Fibroblast of skin of scalp (primary cell): ENCODE measurements around the gene MYMX.
"Not testable (repeated sequence)": the region's sequence is repeated elsewhere in the genome, so short reads cannot be mapped to it uniquely, and the experiment has no call there.

Experiments used
- DNase-seq: peaks from one replicate; pipeline ENCODE4 v3.0.0-alpha.2; 2013

Gene MYMX

DNA sequence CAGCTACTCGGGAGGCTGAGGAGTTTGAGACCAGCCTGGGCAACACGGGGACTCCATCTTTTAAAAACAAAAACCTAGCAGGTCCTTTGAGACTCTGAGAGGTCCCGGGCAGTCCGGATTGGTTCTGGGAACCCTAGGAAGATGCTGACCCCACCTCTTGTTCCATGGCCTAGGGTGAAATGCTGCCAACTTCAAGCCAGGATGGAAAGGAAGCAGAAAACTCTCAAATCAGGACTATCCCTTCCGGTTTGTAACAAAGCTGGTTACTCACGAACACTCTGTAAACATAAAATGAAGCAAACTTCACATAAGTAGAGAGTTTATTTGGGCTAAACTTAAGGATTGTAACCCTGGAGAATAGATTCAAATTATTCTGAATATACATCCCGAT lies 30.1 kb upstream of the MYMX start:
- no peak for DNase-seq

DNA sequence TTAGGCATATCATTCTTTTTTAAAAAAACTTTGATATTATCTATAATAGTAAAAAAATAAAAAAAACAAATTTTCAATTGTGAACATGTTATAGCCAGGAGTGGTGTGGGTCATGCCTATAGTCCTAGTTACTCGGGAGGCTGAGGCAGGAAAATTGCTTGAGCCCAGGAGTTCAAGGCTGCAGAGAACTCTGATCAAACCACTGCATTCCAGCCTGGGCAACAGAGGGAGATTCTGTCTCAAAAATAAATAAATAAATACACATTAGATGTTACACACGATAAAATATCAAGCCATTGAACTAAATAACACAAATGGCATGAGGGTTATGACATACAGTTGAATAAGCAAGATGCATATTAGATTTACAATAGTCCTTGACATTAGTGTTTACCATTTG lies 27.9 kb upstream of the MYMX start:
- DNase-seq, result no peak

DNA sequence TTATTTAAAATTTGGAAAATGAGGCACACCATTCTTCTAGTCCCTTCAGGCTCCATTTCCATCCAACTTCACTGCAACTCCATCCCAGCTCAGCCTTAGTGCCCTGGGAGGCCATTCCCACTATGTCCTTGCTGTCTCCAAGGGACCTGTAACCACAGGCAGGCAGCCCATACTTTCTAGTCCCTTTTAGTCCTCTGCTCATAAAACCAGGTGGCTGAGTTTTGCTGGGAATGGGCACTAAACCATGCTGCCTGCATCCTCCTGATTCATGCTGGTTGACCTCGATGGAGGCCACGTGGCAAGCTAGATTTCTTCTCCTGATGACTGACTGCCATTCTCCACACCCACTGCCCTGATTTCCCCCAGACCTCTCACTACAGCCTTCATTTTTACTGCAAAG lies 27.5 kb upstream of the MYMX start:
- DNase-seq, result no peak

DNA sequence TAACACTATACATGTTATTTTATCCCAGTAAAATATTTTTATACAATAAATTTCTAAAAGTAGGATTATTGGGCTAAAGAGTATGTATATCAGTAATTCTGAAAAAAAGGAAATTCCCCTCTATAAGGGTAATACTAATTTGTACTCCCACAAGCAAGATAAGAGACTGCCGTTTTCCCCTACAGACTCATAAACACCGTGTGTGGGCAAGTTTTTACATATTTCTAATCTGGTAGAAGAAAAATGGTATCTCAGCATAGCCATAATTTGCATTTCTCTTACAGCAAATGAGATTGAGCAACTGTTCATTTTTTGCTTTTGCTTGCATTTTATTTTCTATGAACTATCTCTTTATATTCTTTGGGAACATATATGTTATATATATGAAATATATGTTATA lies 26.0 kb upstream of the MYMX start:
- DNase-seq, result no peak

DNA sequence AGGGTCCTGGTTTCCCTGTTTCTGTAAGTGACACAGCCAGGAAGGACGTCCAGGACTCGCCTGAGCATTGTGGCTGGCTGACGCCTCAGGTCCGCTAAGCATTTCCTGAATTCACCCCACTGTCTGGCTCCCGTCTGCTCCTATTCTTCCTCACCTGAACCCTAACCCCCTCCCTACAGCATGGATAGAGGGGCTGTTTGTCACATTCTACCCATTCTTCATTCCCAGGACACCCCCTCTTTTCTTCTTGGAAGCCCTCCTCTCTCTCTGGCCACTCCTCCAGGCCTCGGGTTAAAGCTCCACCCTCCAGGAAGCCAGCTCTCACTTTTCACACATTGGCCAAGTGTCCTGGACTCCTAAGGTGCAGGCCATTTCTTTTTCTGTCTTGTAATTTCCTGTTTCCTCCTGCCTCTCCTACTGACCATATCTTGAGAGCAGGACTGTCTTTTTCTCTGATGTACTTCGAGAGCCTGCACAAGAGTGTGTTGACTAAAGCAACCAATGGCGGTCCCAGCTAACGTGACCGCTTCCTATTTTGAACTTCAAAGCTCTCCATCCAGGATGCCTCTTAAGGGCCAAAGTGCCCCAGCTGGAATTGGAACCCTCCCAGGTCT lies 24.2 kb upstream of the MYMX start:
- DNase-seq, result no peak

DNA sequence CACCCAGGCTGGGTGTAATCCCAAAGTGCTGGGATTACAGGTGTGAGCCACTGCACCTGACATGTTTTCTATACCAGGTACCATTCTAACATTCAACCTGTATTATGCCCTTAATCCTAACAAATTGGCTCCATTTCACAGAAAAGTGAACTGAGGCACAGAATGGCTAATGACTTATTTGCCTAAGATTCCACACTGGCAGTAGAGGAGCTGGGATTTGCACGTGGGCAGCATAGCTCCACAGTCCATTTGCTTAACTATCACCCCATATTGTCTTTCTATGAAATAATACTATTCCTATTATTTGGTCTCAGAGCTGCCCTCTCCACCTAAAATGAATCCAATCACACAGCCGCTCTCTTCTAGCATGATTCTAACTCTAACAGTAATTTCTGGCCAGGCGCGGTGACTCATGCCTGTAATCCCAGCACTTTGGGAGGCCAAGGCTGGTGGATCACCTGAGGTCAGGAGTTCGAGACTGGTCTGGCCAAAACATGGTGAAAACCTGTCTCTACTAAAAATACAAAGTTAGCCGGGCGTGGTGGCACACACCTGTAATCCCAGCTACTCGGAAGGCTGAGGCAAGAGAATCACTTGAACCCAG lies 23.3 kb upstream of the MYMX start:
- DNase-seq, result no peak

DNA sequence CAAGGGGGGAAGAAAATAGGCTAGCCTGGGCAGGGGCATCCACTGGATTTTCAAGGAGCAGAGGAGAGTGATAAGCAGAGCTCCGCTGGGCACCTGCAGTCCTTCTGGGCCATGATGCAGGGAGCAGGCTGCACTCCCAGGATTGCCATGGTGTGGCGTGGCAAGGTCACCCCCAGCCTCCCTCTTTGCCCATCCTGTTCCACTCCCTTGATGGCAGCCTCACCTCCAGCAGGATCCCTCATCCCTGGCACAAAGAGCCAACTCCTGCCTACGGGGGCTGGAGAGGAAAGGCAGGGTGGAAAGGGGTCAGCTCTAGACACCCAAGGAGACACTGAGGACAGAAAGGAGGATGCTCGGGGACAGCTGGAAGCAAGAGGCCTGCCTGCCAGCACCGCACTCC lies 22.4 kb upstream of the MYMX start:
- no peak for DNase-seq

DNA sequence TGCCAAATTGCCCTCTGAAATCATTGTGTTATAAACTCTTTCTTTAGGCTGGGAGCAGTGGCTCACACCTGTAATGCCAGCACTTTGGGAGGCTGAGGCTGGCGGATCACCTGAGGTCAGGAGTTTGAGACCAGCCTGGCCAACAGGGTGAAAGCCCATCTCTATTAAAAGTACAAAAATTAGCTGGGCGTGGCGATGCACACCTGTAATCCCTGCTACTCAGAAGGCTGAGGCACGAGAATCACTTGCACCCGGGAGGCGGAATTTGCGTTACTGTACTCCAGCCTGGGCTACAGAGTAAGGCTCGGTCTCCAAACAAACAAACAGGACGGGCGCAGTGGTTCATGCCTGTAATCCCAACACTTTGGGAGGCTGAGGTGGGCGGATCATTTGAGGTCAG lies 20.4 kb upstream of the MYMX start:
- DNase-seq, result not testable (repeated sequence)

DNA sequence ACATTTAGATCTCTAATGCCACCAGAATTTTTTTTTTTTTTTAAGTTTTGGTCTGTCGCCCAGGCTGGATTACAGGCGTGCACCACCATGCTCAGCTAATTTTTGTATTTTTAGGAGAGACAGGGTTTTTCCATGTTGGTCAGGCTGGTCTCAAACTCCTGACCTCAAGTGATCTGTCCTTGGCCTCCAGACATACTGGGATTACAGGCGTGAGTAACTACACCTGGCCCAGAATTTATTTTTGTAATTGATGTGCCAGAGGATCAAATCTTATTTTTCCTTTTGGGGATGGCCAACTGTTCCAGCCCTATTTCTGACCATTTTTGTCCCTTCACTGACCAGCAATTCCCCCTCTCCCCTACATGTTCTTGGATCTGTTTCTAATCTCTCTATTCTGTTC lies 18.0 kb upstream of the MYMX start:
- DNase-seq, result no peak

DNA sequence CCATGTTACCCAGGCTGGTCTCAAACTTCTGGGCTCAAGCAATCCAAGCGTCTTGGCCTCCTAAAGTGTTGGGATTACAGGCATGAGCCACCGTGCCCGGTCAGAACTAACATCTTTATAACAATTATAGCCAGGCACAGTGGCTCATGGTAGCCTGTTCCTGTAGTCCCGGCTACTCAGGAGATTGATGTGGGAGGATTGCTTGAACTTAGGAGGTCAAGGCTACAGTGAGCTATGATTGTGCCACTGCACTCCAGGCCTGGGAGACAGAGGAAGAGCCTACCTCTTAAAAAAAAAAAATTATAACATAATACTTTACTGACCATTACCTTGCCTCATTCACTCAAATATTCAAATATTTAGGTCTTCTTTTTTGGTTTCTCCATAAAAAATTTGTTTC lies 16.8 kb upstream of the MYMX start:
- no peak for DNase-seq

DNA sequence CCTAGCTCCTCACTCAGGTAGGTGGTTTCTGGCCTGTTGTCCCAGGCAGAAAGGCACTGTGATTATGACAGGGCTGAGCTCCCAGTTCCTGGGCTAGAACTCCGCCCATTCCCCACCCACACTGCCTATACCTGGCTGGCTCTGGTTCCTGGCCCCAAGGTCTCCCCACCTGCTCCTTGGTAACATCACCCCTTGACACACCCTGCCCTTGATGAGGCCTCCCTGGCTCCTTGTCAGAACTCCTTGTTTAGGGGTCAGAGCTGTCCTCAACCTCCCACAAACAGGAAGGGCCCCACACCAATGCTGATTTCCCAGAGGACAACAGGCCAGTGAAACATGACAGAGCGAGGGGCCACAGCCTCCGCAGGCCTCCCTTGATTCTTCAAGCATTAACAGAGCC lies 15.5 kb upstream of the MYMX start:
- DNase-seq, result no peak

DNA sequence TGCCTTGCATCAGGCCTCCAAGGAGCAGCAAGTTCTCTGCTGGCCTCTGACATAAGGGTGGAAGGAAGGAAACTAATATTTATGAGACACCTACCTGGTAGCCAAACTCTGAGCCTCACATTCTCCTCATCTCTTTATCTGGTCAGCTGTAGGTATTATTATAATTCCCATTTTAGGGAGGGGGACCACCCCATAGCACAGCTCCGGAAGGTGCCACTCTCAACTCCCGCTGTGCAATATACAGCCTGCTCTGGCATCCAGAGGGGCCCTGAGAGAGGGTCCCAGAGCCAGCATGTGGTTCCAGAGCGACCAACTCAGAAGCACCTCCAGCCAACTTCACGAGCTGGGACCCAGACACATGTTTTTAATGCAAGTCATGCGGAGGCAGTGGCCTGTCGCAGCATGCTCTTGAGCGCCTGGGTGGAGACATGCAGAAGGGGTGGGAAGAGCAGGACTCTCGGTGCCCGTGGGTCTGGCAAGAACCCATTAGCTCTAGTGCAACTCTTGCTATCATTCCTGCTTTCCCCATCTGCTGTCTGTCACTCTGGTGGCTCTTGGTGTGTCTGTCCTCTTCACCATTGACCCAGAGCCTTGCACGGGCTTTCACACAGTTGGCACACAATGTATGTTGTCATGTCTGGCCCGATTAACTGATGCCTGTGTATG lies 15.0 kb upstream of the MYMX start:
- no peak for DNase-seq

DNA sequence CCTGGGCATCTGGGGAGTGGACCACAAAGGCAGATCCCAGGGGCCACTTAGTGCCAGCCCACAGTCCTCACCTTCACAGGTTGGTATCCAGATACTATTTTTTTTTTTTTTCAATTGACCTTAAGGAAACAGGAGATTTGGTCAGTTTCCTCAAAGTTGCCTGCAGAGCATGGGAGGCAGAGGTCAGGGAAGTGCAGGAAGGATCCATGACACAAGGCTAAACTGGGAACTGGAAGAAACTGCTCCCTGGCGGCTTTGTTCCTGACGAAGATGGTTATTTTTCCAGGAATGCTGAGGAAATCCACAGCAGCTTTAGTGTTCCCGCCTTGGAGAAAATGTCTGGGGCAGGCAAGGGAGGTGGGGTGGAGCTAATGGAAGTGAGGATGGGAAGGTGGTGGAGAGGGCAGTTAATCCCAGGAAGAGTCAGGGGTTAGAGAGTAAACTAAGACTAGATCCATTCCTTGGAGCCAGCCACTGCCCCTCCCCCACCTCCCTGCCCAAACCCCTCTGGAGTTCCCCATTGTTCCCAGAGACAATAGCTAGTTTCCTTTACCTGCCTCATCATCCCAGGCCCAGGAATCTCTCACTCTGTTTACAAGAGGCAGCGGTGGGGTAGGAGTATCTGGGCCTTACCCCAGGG lies 14.3 kb upstream of the MYMX start:
- no peak for DNase-seq

DNA sequence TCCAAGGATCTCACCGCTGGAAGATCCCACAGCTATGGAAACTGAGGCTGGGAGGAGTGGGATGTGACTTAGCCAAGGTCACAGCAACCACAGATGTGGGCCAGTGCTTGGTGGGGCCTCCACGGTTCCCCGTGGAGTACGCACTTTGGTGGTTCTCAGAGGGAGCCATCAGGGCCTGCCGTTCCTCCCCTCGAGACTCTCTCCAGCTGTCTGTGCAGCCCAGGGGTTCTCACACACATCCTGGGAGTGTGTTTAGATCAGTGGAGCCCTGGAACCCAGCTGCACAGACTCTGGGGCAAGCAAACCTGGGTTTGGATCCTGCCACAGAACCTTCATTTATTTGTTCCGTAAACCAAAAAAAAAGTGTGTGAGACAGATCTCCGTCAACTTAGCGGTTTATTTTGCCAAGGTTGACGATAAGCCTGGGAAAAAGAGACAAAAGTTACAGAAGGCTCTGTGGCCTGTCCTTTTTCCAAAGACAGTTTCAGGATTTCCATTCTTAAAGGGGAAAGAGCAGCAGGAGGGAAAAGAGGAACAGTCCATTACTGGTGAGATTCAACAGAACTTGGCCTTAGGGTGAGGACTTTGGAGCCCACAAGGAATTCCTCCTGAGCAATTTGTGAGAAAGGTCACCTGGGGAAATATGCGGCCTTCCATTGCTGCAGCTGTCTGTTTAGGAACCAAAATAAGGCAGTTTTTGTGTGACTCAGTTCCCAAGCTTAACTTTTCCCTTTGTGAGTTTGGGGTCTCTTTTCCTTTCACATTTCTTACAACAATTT lies 13.6 kb upstream of the MYMX start:
- no peak for DNase-seq

DNA sequence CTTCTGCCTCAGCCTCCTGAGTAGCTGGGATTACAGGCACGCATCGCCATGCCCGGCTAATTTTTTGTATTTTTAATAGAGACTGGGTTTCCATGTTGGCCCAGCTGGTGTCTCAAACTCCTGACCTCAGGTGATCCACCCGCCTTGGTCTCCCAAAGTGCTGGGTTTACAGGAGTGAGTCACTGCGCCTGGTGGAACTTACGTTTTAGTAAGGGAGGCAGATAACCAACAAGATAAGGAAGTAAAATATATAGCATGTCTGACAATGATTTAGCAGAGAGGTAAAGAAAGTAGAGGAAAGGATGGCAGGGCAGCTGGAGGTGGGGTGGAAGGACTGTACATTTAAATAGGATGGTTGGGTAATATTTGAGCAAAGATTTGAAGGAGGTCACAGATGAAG lies 12.8 kb upstream of the MYMX start:
- DNase-seq, result no peak

DNA sequence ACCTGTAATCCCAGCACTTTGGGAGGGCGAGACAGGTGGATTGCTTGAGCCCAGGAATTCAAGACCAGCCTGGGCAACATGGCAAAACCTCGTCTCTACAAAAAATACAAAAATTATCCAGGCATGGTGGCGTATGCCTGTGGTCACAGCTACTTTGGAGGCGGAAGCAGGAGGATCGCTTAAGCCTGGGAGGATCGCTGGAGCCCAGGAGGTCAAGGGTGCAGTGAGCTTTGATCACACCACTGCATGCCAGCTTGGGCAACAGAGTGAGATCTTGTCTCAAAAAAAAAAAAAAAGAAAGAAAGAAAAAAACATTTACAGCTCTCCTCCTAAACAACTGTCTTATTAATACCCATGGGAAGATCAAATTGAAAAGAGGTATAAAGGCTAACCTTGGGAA lies 8.8 kb upstream of the MYMX start:
- DNase-seq, result no peak

DNA sequence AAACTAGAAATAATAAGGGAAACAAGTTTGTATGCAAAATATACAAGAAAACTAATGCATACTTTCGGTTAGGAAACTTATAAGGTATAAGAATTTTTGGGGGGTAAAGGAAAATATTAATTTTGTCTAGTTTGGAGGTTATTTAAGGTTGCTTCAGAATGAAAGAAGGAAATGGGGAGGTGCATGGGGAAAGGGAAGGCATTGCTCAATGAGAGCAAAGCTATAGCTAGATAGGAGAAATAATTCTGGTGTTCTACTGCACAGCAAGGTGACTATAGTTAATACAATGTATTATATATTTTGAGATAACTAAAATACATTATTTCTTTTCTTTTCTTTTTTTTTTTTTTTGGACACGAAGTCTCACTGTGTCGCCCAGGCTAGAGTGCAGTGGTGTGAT lies 5.4 kb upstream of the MYMX start:
- DNase-seq, result no peak

DNA sequence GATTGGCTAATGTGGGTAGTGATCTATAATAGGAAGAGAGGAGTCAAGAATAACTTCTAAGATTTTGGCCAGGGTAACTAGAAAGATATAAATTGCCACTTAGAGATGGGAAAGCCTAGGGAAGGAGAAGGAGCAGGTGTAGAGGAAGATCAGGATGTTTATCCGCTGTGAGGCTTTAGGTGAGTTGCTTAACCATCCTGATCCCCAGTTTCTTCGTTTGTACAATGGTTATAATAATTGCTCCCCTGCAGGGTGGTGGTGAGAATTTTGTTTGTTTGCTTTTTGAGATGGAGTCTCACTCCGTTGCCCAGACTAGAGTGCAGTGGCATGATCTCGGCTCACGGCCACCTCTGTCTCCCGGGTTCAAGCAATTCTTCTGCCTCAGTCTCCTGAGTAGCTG lies 2.4 kb upstream of the MYMX start:
- no peak for DNase-seq

DNA sequence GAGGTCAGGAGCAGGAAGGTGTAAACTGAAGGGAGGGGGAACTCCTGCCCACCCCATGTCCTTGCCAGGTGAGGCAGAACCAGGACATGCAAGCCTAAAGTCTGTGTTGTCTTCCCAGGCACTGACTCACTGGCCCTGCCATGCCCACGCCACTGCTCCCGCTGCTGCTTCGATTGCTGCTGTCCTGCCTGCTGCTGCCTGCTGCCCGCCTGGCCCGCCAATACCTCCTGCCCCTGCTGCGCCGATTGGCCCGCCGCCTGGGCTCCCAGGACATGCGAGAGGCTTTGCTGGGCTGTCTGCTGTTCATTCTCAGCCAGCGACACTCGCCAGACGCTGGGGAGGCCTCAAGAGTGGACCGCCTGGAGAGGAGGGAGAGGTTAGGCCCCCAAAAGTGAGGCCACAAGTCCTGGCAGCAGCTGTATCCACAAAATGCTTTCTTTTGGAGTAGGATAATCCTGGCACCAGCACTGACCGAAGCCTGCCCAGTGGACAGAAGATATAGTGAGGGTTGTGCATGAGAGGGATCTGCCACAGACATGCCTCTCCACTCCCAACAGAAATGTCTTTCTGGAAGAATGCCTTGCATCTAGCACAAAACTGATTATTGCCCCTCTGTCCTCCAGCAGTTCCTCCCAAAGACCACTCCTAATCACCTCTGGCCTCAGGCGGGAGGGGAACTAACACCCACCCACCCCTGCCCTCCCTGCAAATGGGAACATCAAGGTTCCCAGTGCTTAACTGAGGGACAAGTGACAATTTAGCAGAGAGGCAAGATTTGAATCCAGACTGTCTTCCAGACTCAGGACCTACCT lies 812 bp downstream of the MYMX start:
- no peak for DNase-seq

DNA sequence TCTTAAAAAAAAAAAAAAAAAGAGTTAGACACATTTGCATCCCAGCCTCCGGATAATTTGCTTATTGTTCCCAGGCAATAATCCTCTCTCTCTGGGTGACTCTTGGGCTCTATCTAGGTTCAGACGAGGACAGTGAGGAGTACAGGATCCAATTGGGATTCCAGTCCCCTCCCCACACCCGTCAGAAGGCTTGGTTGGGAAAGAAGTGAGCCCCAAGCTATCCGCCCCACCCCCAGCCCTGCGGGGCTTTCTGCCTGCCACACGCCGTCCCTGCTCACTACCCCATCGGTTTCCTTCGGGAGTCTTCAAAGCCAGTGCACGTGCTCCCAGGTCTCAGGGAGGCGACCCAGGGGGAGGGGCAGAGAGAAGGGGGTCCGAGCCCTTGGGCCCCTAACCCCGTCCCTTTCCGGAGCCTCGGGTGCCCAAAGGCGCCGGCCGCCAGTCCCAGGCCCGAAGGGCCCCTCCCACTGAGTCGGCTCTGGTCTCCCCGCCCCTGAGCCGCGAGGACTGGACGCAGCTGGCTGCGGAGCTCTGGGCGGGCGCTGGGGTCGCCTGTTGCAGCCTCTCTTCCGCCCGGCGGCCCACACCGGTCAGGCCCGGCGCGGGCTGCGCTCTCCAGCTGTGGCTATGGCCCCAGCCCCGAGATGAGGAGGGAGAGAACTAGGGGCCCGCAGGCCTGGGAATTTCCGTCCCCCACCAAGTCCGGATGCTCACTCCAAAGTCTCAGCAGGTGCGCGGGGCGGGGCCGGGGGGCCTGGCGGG lies 2.5 kb downstream of the MYMX start:
- DNase-seq, result peak; percentile 32
